Measurements from ENCODE around the gene KSR2. TPM values are rescaled to one million over a fixed set of nuclear protein-coding genes. Genes with fewer than 3 reads are reported as not detected.

The KSR2 gene
- total and polyA plus RNA-seq, 3 donors from 2014 or later, result 2.4 to 3.8 (median 2.4) TPM

- WGBS, 2 donors, result 52 to 64% methylated on average over 2 of the region's 2 CpGs
- Histone ChIP-seq H3K27me3 (no peaks in the 10 kb centered on the region), H3K27ac (no peak overlapping the region), H3K4me1 (no peaks in the 10 kb centered on the region), H3K9me3 (no peaks in the 10 kb centered on the region), H3K36me3 (ENCODE audit: low read depth, missing control alignments) (no peaks in the 10 kb centered on the region), H3K4me3 (no peak overlapping the region)
- intact Hi-C loops (cut with DNase I; ENCODE audit: low total_unique reads), result no loop called here
- TF ChIP-seq CTCF (IDR thresholded peaks at IDR 0.05), result no peak
- TF ChIP-seq POLR2A (IDR thresholded peaks at IDR 0.05), result no peak
- DNase-seq, result no peak
Observed at GRCh38 chr12:117561990-117562389, 406.8 kb downstream of the KSR2 start.

GRCh38 chr12:117559978-117560377 lies 408.8 kb downstream of the KSR2 start:
- no peaks in the 10 kb centered on the region for H3K27me3 ChIP-seq
- intact Hi-C loops (cut with DNase I; ENCODE audit: low total_unique reads), result no loop called here
- TF ChIP-seq POLR2A (IDR thresholded peaks at IDR 0.05), result no peak
- TF ChIP-seq CTCF (IDR thresholded peaks at IDR 0.05), result no peak
- H3K4me3 ChIP-seq, result no peak overlapping the region
- no peaks in the 10 kb centered on the region for H3K36me3 ChIP-seq (ENCODE audit: low read depth, missing control alignments)
- no peaks in the 10 kb centered on the region for H3K9me3 ChIP-seq
- H3K4me1 ChIP-seq, result no peaks in the 10 kb centered on the region
- no peak for DNase-seq
- no peak overlapping the region for H3K27ac ChIP-seq

GRCh38 chr12:117555889-117556288 lies 412.9 kb downstream of the KSR2 start:
- H3K4me3 ChIP-seq, result no peak overlapping the region
- no peaks in the 10 kb centered on the region for H3K4me1 ChIP-seq
- 64 to 69% methylated on average over 4 to 5 of the region's 5 CpGs for WGBS, 2 donors
- no peak for DNase-seq
- no peaks in the 10 kb centered on the region for H3K9me3 ChIP-seq
- no peak overlapping the region for H3K27ac ChIP-seq
- intact Hi-C loops (cut with DNase I; ENCODE audit: low total_unique reads), result no loop called here
- H3K36me3 ChIP-seq (ENCODE audit: low read depth, missing control alignments), result no peaks in the 10 kb centered on the region
- no peaks in the 10 kb centered on the region for H3K27me3 ChIP-seq
- TF ChIP-seq CTCF (IDR thresholded peaks at IDR 0.05), result no peak
- TF ChIP-seq POLR2A (IDR thresholded peaks at IDR 0.05), result no peak

- Histone ChIP-seq H3K9me3 (no peaks in the 10 kb centered on the region), H3K4me1 (no peaks in the 10 kb centered on the region), H3K27me3 (no peaks in the 10 kb centered on the region), H3K4me3 (no peak overlapping the region), H3K36me3 (ENCODE audit: low read depth, missing control alignments) (no peaks in the 10 kb centered on the region), H3K27ac (no peak overlapping the region)
- no peak for DNase-seq
- intact Hi-C loops (cut with DNase I; ENCODE audit: low total_unique reads), result no loop called here
- 74 to 86% methylated on average over 5 of the region's 5 CpGs for WGBS, 2 donors
- TF ChIP-seq POLR2A (IDR thresholded peaks at IDR 0.05), result no peak
- no peak for TF ChIP-seq CTCF (IDR thresholded peaks at IDR 0.05)
Observed at GRCh38 chr12:117552971-117553370, 415.8 kb downstream of the KSR2 start.

GRCh38 chr12:117551665-117552064 lies 417.1 kb downstream of the KSR2 start:
- DNase-seq, result no peak
- no peaks in the 10 kb centered on the region for H3K4me1 ChIP-seq
- no peak overlapping the region for H3K4me3 ChIP-seq
- TF ChIP-seq CTCF (IDR thresholded peaks at IDR 0.05) (no peak), POLR2A (IDR thresholded peaks at IDR 0.05) (no peak)
- intact Hi-C loops (cut with DNase I; ENCODE audit: low total_unique reads), result no loop called here
- no peaks in the 10 kb centered on the region for H3K27me3 ChIP-seq
- H3K36me3 ChIP-seq (ENCODE audit: low read depth, missing control alignments), result no peaks in the 10 kb centered on the region
- no peaks in the 10 kb centered on the region for H3K9me3 ChIP-seq
- WGBS, 2 donors, result 53 to 63% methylated on average over 4 of the region's 4 CpGs
- H3K27ac ChIP-seq, result no peak overlapping the region

All from testis (tissue), 3 donors.